HepG2 (cell line): ENCODE results near the gene RABGGTA. TPM values are rescaled to one million over a fixed set of nuclear protein-coding genes. Genes with fewer than 3 reads are reported as not detected.

ENCODE experiments used
- EHMT2 ChIP-seq: fragments of 200-600 bp; sonication (generic); IDR thresholded peaks from 2 replicates; pipeline ENCODE4 v1.7.0; 2017; ENCODE audit warnings: antibody characterized with exemption, low read depth, low read length, borderline replicate concordance
- FOSL1 ChIP-seq: sonication (generic); formaldehyde crosslinking; IDR thresholded peaks from 2 replicates; pipeline ENCODE4 v1.9.0; 2021; ENCODE audit warnings: missing genetic modification reagents, borderline replicate concordance
- FOXC1 ChIP-seq: sonication (generic); formaldehyde crosslinking; IDR thresholded peaks from 2 replicates; pipeline ENCODE4 v1.8.0; 2022; ENCODE audit warnings: mild to moderate bottlenecking, missing genetic modification reagents, borderline replicate concordance
- HOXA9 ChIP-seq: sonication (generic); formaldehyde crosslinking; IDR thresholded peaks from 2 replicates; pipeline ENCODE4 v1.8.1; 2022; ENCODE audit warnings: missing genetic modification reagents, mild to moderate bottlenecking, moderate library complexity, borderline replicate concordance
- KLF9 ChIP-seq: IDR thresholded peaks from 2 replicates; pipeline ENCODE4 v1.6.1; 2016; ENCODE audit warnings: low read depth
- MBNL3 ChIP-seq: fragments of 250-450 bp; sonication (Bioruptor Pico); conservative IDR thresholded peaks from 2 replicates; pipeline ENCODE4 v1.8.0; 2022; ENCODE audit warnings: mild to moderate bottlenecking, inconsistent platforms
- MED1 ChIP-seq: sonication (generic); formaldehyde crosslinking; IDR thresholded peaks from 2 replicates; pipeline ENCODE4 v1.4.0; 2020; ENCODE audit warnings: missing genetic modification reagents
- REL ChIP-seq: sonication (generic); formaldehyde crosslinking; conservative IDR thresholded peaks from 2 replicates; pipeline ENCODE4 v1.8.0; 2022; ENCODE audit warnings: mild to moderate bottlenecking, missing genetic modification reagents, moderate library complexity
- REPIN1 ChIP-seq: sonication (generic); formaldehyde crosslinking; IDR thresholded peaks from 2 replicates; pipeline ENCODE4 v1.8.0; 2022; ENCODE audit warnings: missing genetic modification reagents, low read depth, mild to moderate bottlenecking, borderline replicate concordance
- ZNF326 ChIP-seq: sonication (generic); formaldehyde crosslinking; IDR thresholded peaks from 2 replicates; pipeline ENCODE4 v1.4.0; 2020; ENCODE audit warnings: missing genetic modification reagents, borderline replicate concordance
- ZNF772 ChIP-seq: sonication (generic); formaldehyde crosslinking; IDR thresholded peaks from 2 replicates; pipeline ENCODE4 v1.5.0; 2020; ENCODE audit warnings: mild to moderate bottlenecking, missing genetic modification reagents
- polyA plus RNA-seq, 8 experiments: library from polyadenylated mRNA; depleted of rRNA in 3 of 8; stranded (reverse) in 7 of 8; unstranded in 1 of 8; fragments of >200 nt; fragmentation: Illumina TruSeq in 4 of 8; extraction: Trizol in 4 of 8; gene quantifications; 2 replicates each; pipeline versions ENCODE4 v1.2.1 to v1.2.3, GENCODE V29; 2011 to 2016; ENCODE audit warnings: low read depth in 4 of 8, missing spikeins in 1 of 8, mixed read lengths in 1 of 8; ENCODE audit not compliant: insufficient read depth in 1 of 8
- total RNA-seq, 5 experiments: library from RNA; depleted of rRNA; stranded (reverse); fragments of >200 nt; fragmentation: Illumina TruSeq; extraction: Trizol; gene quantifications; 2 replicates each; pipeline ENCODE4 v1.2.3, GENCODE V29; 2016; ENCODE audit warnings: low read depth in 1 of 5
- TF ChIP-seq, protein P1 (sequence below): sonication (generic); formaldehyde crosslinking; IDR thresholded peaks from 2 replicates; pipeline ENCODE4 v1.4.0; 2020; ENCODE audit warnings: missing genetic modification reagents
- TF ChIP-seq, protein P2 (sequence below): sonication (generic); formaldehyde crosslinking; IDR thresholded peaks from 2 replicates; pipeline ENCODE4 v1.5.1; 2020; ENCODE audit warnings: missing genetic modification reagents, mild to moderate bottlenecking, borderline replicate concordance
- TF ChIP-seq, protein P3 (sequence below): sonication (generic); formaldehyde crosslinking; IDR thresholded peaks from 2 replicates; pipeline ENCODE4 v1.4.0; 2020; ENCODE audit warnings: missing genetic modification reagents
- TF ChIP-seq, protein P4 (sequence below): IDR thresholded peaks from 2 replicates; pipeline ENCODE4 v1.6.1; 2016; ENCODE audit warnings: low read depth, missing genetic modification reagents, missing compliant biosample characterization

The RABGGTA gene
- total and polyA plus RNA-seq, 2 of the 13 experiments (the other 11 are each of a cell fraction or from before 2014, with no cell fraction given) = 57.9 to 90.8 TPM

DNA sequence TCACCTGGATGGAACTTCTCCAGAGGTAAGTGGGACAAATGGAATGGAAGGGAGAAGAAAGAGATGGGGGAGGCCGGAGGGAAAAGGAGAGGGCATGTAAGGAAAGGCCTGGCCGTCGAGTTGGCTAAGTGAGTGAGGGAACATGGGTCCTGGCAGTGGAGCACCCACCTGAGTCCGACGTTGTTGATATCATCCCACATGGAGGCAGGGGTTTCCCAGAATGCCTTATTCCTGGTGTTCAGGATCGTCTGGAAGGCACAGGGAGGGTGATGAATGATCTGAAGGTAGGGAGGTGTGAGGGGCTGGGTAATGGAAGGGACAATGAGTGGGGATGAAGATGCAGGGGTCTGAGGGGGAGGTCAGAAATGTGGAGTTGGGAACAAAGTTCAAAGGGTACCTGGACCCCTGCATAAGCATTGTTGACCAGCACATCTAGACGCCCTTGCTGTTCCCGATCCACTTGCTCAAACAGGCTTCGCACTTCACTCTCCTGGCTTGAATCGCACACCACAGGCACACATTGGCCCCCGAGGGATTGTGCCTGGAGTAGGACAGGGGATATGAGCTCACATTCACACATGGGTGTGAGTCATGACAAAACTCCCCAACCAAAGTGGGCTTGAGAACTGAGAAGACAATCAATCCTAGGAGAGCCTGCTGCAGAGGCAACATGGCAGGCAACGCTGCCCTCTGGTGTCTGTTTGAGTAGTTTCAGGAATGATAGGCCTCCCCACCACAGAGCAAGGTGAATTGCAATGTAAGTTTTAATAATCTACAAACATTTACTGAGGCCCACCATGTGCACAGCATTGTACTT lies 25.2 kb upstream of the RABGGTA start (continued):
- TF ChIP-seq, protein P1, sequence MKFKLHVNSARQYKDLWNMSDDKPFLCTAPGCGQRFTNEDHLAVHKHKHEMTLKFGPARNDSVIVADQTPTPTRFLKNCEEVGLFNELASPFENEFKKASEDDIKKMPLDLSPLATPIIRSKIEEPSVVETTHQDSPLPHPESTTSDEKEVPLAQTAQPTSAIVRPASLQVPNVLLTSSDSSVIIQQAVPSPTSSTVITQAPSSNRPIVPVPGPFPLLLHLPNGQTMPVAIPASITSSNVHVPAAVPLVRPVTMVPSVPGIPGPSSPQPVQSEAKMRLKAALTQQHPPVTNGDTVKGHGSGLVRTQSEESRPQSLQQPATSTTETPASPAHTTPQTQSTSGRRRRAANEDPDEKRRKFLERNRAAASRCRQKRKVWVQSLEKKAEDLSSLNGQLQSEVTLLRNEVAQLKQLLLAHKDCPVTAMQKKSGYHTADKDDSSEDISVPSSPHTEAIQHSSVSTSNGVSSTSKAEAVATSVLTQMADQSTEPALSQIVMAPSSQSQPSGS (CRISPR knock-in tag) = peak; percentile 68
- TF ChIP-seq KLF9 (CRISPR knock-in tag) = 0 out of 2 replicates have a peak, but pooled peaks have one; percentile 32
- TF ChIP-seq REL (CRISPR knock-in tag) = peak; percentile 71; the same call in 1 of the 2 replicates
- TF ChIP-seq FOSL1 (CRISPR knock-in tag) = no peak
- no peak for TF ChIP-seq EHMT2
- TF ChIP-seq FOXC1 (CRISPR knock-in tag) = peak; percentile 26; the same call in 1 of the 2 replicates
- TF ChIP-seq MED1 (CRISPR knock-in tag) = no peak
- TF ChIP-seq, protein P2, sequence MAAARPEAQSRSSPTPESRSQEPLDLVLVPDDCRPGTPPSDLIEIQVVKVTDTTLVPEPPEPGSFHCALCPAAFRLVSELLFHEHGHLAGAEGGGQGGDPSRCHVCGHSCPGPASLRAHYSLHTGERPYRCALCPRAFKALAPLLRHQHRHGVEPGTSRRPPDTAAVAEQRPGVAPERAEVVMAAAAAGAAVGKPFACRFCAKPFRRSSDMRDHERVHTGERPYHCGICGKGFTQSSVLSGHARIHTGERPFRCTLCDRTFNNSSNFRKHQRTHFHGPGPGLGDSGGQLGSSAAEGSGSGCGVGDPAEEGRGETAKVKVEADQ (CRISPR knock-in tag) = 0 out of 2 replicates have a peak, but pooled peaks have one; percentile 19
- TF ChIP-seq REPIN1 (CRISPR knock-in tag) = no peak
- TF ChIP-seq, protein P3, sequence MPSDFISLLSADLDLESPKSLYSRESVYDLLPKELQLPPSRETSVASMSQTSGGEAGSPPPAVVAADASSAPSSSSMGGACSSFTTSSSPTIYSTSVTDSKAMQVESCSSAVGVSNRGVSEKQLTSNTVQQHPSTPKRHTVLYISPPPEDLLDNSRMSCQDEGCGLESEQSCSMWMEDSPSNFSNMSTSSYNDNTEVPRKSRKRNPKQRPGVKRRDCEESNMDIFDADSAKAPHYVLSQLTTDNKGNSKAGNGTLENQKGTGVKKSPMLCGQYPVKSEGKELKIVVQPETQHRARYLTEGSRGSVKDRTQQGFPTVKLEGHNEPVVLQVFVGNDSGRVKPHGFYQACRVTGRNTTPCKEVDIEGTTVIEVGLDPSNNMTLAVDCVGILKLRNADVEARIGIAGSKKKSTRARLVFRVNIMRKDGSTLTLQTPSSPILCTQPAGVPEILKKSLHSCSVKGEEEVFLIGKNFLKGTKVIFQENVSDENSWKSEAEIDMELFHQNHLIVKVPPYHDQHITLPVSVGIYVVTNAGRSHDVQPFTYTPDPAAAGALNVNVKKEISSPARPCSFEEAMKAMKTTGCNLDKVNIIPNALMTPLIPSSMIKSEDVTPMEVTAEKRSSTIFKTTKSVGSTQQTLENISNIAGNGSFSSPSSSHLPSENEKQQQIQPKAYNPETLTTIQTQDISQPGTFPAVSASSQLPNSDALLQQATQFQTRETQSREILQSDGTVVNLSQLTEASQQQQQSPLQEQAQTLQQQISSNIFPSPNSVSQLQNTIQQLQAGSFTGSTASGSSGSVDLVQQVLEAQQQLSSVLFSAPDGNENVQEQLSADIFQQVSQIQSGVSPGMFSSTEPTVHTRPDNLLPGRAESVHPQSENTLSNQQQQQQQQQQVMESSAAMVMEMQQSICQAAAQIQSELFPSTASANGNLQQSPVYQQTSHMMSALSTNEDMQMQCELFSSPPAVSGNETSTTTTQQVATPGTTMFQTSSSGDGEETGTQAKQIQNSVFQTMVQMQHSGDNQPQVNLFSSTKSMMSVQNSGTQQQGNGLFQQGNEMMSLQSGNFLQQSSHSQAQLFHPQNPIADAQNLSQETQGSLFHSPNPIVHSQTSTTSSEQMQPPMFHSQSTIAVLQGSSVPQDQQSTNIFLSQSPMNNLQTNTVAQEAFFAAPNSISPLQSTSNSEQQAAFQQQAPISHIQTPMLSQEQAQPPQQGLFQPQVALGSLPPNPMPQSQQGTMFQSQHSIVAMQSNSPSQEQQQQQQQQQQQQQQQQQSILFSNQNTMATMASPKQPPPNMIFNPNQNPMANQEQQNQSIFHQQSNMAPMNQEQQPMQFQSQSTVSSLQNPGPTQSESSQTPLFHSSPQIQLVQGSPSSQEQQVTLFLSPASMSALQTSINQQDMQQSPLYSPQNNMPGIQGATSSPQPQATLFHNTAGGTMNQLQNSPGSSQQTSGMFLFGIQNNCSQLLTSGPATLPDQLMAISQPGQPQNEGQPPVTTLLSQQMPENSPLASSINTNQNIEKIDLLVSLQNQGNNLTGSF = no peak; the same call in 1 of the 2 replicates
- TF ChIP-seq HOXA9 (CRISPR knock-in tag) = peak; percentile 33; the same call in 1 of the 2 replicates
- TF ChIP-seq, protein P4, sequence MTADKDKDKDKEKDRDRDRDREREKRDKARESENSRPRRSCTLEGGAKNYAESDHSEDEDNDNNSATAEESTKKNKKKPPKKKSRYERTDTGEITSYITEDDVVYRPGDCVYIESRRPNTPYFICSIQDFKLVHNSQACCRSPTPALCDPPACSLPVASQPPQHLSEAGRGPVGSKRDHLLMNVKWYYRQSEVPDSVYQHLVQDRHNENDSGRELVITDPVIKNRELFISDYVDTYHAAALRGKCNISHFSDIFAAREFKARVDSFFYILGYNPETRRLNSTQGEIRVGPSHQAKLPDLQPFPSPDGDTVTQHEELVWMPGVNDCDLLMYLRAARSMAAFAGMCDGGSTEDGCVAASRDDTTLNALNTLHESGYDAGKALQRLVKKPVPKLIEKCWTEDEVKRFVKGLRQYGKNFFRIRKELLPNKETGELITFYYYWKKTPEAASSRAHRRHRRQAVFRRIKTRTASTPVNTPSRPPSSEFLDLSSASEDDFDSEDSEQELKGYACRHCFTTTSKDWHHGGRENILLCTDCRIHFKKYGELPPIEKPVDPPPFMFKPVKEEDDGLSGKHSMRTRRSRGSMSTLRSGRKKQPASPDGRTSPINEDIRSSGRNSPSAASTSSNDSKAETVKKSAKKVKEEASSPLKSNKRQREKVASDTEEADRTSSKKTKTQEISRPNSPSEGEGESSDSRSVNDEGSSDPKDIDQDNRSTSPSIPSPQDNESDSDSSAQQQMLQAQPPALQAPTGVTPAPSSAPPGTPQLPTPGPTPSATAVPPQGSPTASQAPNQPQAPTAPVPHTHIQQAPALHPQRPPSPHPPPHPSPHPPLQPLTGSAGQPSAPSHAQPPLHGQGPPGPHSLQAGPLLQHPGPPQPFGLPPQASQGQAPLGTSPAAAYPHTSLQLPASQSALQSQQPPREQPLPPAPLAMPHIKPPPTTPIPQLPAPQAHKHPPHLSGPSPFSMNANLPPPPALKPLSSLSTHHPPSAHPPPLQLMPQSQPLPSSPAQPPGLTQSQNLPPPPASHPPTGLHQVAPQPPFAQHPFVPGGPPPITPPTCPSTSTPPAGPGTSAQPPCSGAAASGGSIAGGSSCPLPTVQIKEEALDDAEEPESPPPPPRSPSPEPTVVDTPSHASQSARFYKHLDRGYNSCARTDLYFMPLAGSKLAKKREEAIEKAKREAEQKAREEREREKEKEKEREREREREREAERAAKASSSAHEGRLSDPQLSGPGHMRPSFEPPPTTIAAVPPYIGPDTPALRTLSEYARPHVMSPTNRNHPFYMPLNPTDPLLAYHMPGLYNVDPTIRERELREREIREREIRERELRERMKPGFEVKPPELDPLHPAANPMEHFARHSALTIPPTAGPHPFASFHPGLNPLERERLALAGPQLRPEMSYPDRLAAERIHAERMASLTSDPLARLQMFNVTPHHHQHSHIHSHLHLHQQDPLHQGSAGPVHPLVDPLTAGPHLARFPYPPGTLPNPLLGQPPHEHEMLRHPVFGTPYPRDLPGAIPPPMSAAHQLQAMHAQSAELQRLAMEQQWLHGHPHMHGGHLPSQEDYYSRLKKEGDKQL = no peak
- no peak for TF ChIP-seq ZNF772
- TF ChIP-seq ZNF326 (CRISPR knock-in tag) = no peak
- no peak for TF ChIP-seq MBNL3 (CRISPR knock-in tag)
